HG03175 (cell line): ENCODE data around the gene DPP6.

Experiments used
- ATAC-seq: cut with Tn5 transposase; IDR thresholded peaks from one replicate; pipeline ENCODE4 v1.9.1; 2021; ENCODE audit warnings: mild to moderate bottlenecking, moderate library complexity; ENCODE audit not compliant: unreplicated experiment

The DPP6 gene

GRCh38 chr7:154394804-154395203 lies 342.6 kb downstream of the DPP6 start:
- no peak for ATAC-seq

- ATAC-seq = no peak
These were observed 354.1 kb downstream of the DPP6 start for GRCh38 chr7:154406312-154406711.

- ATAC-seq = no peak
These were observed 357.6 kb downstream of the DPP6 start for GRCh38 chr7:154409703-154410311.

GRCh38 chr7:154412105-154412504 lies 359.9 kb downstream of the DPP6 start:
- no peak for ATAC-seq

GRCh38 chr7:154415709-154416399 lies 363.7 kb downstream of the DPP6 start:
- no peak for ATAC-seq

- ATAC-seq = no peak
These were observed 364.5 kb downstream of the DPP6 start for GRCh38 chr7:154416714-154417113.

- no peak for ATAC-seq
These were observed 367.1 kb downstream of the DPP6 start for GRCh38 chr7:154419344-154419743.

GRCh38 chr7:154423231-154423630 lies 371.0 kb downstream of the DPP6 start:
- ATAC-seq = no peak

GRCh38 chr7:154424350-154424749 lies 372.2 kb downstream of the DPP6 start:
- ATAC-seq = no peak

- ATAC-seq = no peak
These were observed 373.1 kb downstream of the DPP6 start for GRCh38 chr7:154425271-154425670.

- ATAC-seq = no peak
These were observed 374.6 kb downstream of the DPP6 start for GRCh38 chr7:154426778-154427177.

GRCh38 chr7:154427533-154427932 lies 375.3 kb downstream of the DPP6 start:
- no peak for ATAC-seq

GRCh38 chr7:154429666-154430404 lies 377.6 kb downstream of the DPP6 start:
- ATAC-seq = no peak

GRCh38 chr7:154430640-154431039 lies 378.4 kb downstream of the DPP6 start:
- no peak for ATAC-seq

- ATAC-seq = no peak
These were observed 378.8 kb downstream of the DPP6 start for GRCh38 chr7:154431045-154431444.

GRCh38 chr7:154433632-154434598 lies 381.7 kb downstream of the DPP6 start:
- no peak for ATAC-seq

GRCh38 chr7:154436560-154436959 lies 384.4 kb downstream of the DPP6 start:
- ATAC-seq = no peak

- no peak for ATAC-seq
These were observed 385.0 kb downstream of the DPP6 start for GRCh38 chr7:154437234-154437633.

- no peak for ATAC-seq
These were observed 386.6 kb downstream of the DPP6 start for GRCh38 chr7:154438571-154439367.

- ATAC-seq = no peak
These were observed 387.9 kb downstream of the DPP6 start for GRCh38 chr7:154440058-154440457.
